Measurements from ENCODE around the gene FEM1B.

FEM1B gene

GRCh38 chr15:68258692-68259091 is 18.9 kb upstream of the FEM1B start:
- Histone ChIP-seq H3K27me3 (ENCODE audit: insufficient read depth, poor library complexity, severe bottlenecking) (no peaks in the 10 kb centered on the region), H3K4me1 (ENCODE audit: insufficient read depth, poor library complexity, severe bottlenecking) (peaks cover 22% of the 10 kb centered on the region), H3K27ac (ENCODE audit: poor library complexity, severe bottlenecking) (no peak overlapping the region), H3K36me3 (ENCODE audit: low read depth) (no peaks in the 10 kb centered on the region), H3K4me3 (ENCODE audit: severe bottlenecking) (no peak overlapping the region), H3K9me3 (ENCODE audit: severe bottlenecking) (no peaks in the 10 kb centered on the region)
- ATAC-seq (ENCODE audit: low read depth) (no peak), DNase-seq (ENCODE audit: low spot score) (no peak)
- no peak for TF ChIP-seq CTCF (IDR thresholded peaks at IDR 0.05; ENCODE audit: poor library complexity, severe bottlenecking)

- peaks cover 24% of the 10 kb centered on the region for H3K4me1 ChIP-seq (ENCODE audit: insufficient read depth, poor library complexity, severe bottlenecking)
- no peak for ATAC-seq (ENCODE audit: low read depth)
- no peak for TF ChIP-seq CTCF (IDR thresholded peaks at IDR 0.05; ENCODE audit: poor library complexity, severe bottlenecking)
- H3K27ac ChIP-seq (ENCODE audit: poor library complexity, severe bottlenecking), result no peak overlapping the region
- H3K36me3 ChIP-seq (ENCODE audit: low read depth), result no peaks in the 10 kb centered on the region
- H3K9me3 ChIP-seq (ENCODE audit: severe bottlenecking), result no peaks in the 10 kb centered on the region
- H3K4me3 ChIP-seq (ENCODE audit: severe bottlenecking), result no peak overlapping the region
- H3K27me3 ChIP-seq (ENCODE audit: insufficient read depth, poor library complexity, severe bottlenecking), result no peaks in the 10 kb centered on the region
- no peak for DNase-seq (ENCODE audit: low spot score)
These were observed 17.7 kb upstream of the FEM1B start for GRCh38 chr15:68259883-68260282.

- H3K4me3 ChIP-seq (ENCODE audit: severe bottlenecking), result no peak overlapping the region
- H3K27me3 ChIP-seq (ENCODE audit: insufficient read depth, poor library complexity, severe bottlenecking), result no peaks in the 10 kb centered on the region
- no peaks in the 10 kb centered on the region for H3K9me3 ChIP-seq (ENCODE audit: severe bottlenecking)
- no peak for ATAC-seq (ENCODE audit: low read depth)
- no peak for TF ChIP-seq CTCF (IDR thresholded peaks at IDR 0.05; ENCODE audit: poor library complexity, severe bottlenecking)
- no peak overlapping the region for H3K27ac ChIP-seq (ENCODE audit: poor library complexity, severe bottlenecking)
- no peak for DNase-seq (ENCODE audit: low spot score)
- peaks cover 32% of the 10 kb centered on the region for H3K4me1 ChIP-seq (ENCODE audit: insufficient read depth, poor library complexity, severe bottlenecking)
- no peaks in the 10 kb centered on the region for H3K36me3 ChIP-seq (ENCODE audit: low read depth)
These were observed 16.3 kb upstream of the FEM1B start for GRCh38 chr15:68261241-68261640.

GRCh38 chr15:68261980-68262379 is 15.6 kb upstream of the FEM1B start:
- H3K4me1 ChIP-seq (ENCODE audit: insufficient read depth, poor library complexity, severe bottlenecking), result peaks cover 31% of the 10 kb centered on the region
- TF ChIP-seq CTCF (IDR thresholded peaks at IDR 0.05; ENCODE audit: poor library complexity, severe bottlenecking), result no peak
- H3K27me3 ChIP-seq (ENCODE audit: insufficient read depth, poor library complexity, severe bottlenecking), result no peaks in the 10 kb centered on the region
- DNase-seq (ENCODE audit: low spot score), result no peak
- ATAC-seq (ENCODE audit: low read depth), result no peak
- no peaks in the 10 kb centered on the region for H3K36me3 ChIP-seq (ENCODE audit: low read depth)
- no peak overlapping the region for H3K27ac ChIP-seq (ENCODE audit: poor library complexity, severe bottlenecking)
- no peak overlapping the region for H3K4me3 ChIP-seq (ENCODE audit: severe bottlenecking)
- no peaks in the 10 kb centered on the region for H3K9me3 ChIP-seq (ENCODE audit: severe bottlenecking)

GRCh38 chr15:68262514-68263356 is 14.8 kb upstream of the FEM1B start:
- Histone ChIP-seq H3K27me3 (ENCODE audit: insufficient read depth, poor library complexity, severe bottlenecking) (no peaks in the 10 kb centered on the region), H3K4me1 (ENCODE audit: insufficient read depth, poor library complexity, severe bottlenecking) (peaks cover 29% of the 10 kb centered on the region), H3K9me3 (ENCODE audit: severe bottlenecking) (no peaks in the 10 kb centered on the region), H3K27ac (ENCODE audit: poor library complexity, severe bottlenecking) (no peak overlapping the region), H3K4me3 (ENCODE audit: severe bottlenecking) (no peak overlapping the region), H3K36me3 (ENCODE audit: low read depth) (no peaks in the 10 kb centered on the region)
- DNase-seq (ENCODE audit: low spot score) (no peak), ATAC-seq (ENCODE audit: low read depth) (no peak)
- no peak for TF ChIP-seq CTCF (IDR thresholded peaks at IDR 0.05; ENCODE audit: poor library complexity, severe bottlenecking)

All from RWPE2 (cell line).